Measurements from ENCODE around the gene TTC21A. TPM values are rescaled to one million over a fixed set of nuclear protein-coding genes. Genes with fewer than 3 reads are reported as not detected.

Gene TTC21A
- total RNA-seq, 1 experiment from 2014 or later = 5.6 TPM

- Histone ChIP-seq H3K9me2 (ENCODE audit: insufficient read depth) (no peaks in the 10 kb centered on the region), H3K27ac (ENCODE audit: low read depth, low read length) (peak overlapping the region; percentile 34), H3K36me3 (ENCODE audit: control insufficient read depth in 1 of 2, insufficient read depth in 2 of 2, low read length in 2 of 2) (peaks cover 24 to 42% of the 10 kb centered on the region in 2 experiments), H3K4me2 (ENCODE audit: low read length) (peak overlapping the region; percentile 71), H2AFZ (ENCODE audit: low read depth, low read length, poor library complexity, severe bottlenecking) (no peak overlapping the region), H3K9me3 (ENCODE audit: control insufficient read depth in 1 of 2, insufficient read depth in 1 of 2, low read depth in 1 of 2, low read length in 2 of 2) (no peaks in the 10 kb centered on the region), H3K79me2 (ENCODE audit: insufficient read depth, low read length) (peaks cover 70% of the 10 kb centered on the region), H3K9ac (ENCODE audit: low read length) (peak overlapping the region; percentile 41; the same call in 1 of the 2 replicates), H4K20me1 (ENCODE audit: insufficient read depth) (peaks cover 39% of the 10 kb centered on the region; the same call in 1 of the 2 replicates), H3K4me1 (ENCODE audit: control insufficient read depth in 1 of 2, insufficient read depth in 2 of 2, low read length in 2 of 2) (peaks cover 69 to 74% of the 10 kb centered on the region in 2 experiments), H3K27me3 (ENCODE audit: insufficient read depth, low read length) (no peaks in the 10 kb centered on the region), H3K4me3 (replicated peaks in 1 of 2; ENCODE audit: low read depth in 1 of 2, low read length in 2 of 2) (peak overlapping the region in 1 of 2 experiments; percentile 31; a peak in 2 of 4 replicates)
- ChIA-PET RAD21 (ENCODE audit: low non-redundant PET in 1 of 2, low total read pairs in 2 of 2, uncharacterized antibody in 2 of 2, unreplicated experiment in 2 of 2) (no interaction called here), CTCF (interaction anchor here (1.4 kb wide), 1 partner anchor 141 kb away, joined by 3 read pairs; no protein-coding TSS in a partner anchor), POLR2A (interaction anchor here (0.9 kb wide), 1 partner anchor 31 kb away, joined by 4 read pairs; no protein-coding TSS in a partner anchor)
- ATAC-seq (peak; percentile 79), DNase-seq (ENCODE audit: low read depth, low spot score) (peak; percentile 77)
- BruUV-seq (replicated peaks) = no TSS peak
- peak; percentile 72 for TF ChIP-seq POLR2AphosphoS5 (IDR thresholded peaks at IDR 0.05; ENCODE audit: low read depth, low read length)
- TF ChIP-seq TCF7L2 (IDR thresholded peaks at IDR 0.05; ENCODE audit: borderline replicate concordance, extremely low read depth, insufficient read depth, insufficient read length) = peak; percentile 86
- TF ChIP-seq YY1 (IDR thresholded peaks at IDR 0.05; ENCODE audit: extremely low read depth, insufficient replicate concordance, low read depth, low read length) = peak; percentile 74
- no peak for TF ChIP-seq ZNF274 (IDR thresholded peaks at IDR 0.05; ENCODE audit: low read depth, low read length)
- TF ChIP-seq ZBTB33 (IDR thresholded peaks at IDR 0.05; ENCODE audit: extremely low read depth, insufficient replicate concordance, low read length) = peak; percentile 37
- intact Hi-C loops (cut with micrococcal nuclease) = no loop called here
These were observed 39.4 kb downstream of the TTC21A start for GRCh38 chr3:39146611-39147591.

All from HCT116 (cell line).